ENCODE measurements around the gene NPR1.
"Not testable (repeated sequence)": the region's sequence is repeated elsewhere in the genome, so short reads cannot be mapped to it uniquely, and the experiment has no call there.

NPR1 gene

DNA sequence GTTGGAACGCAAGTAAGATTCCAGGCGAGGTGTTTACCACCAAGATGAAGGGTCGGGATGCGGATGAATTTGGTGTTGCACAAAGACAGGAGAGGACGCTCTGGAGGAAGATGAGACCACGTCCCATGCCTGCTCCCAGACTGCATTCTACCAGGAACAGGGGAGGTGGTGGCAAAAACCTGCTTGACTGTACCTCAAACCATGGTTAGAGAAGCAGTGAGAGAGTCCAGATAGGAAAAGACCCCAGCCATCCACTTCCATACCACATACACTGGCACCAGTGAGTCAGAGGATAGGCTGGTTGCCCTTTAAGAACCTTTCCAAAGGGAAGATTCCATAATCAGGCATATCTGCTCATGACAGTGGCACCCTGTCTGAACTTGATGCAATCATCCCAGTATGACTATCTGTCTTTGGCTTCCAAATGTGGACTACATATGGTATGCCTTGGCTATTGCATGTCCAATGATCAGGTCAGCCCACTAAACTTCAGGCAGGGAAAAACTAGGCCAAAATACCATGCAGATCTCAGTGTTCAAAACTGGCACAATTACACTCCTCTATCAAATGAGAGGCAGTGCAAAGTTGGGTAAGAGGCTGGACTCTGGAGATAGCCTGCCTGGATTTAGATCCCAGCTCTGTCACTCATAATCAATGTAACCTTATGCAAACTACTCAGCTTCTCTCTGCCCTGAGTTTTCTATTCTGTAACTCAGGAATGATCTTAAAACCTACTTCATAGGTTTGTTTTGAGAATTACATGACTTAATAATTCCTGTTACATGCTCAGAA is 20.6 kb downstream of the NPR1 start:
- Histone ChIP-seq H3K27ac (ENCODE audit: low read length) (peak overlapping the region; percentile 10), H3K4me3 (ENCODE audit: low read depth in 1 of 2, low read length in 2 of 2) (no peak overlapping the region), H3K9me3 (ENCODE audit: control insufficient read depth in 1 of 2, low read length in 2 of 2) (no peaks in the 10 kb centered on the region), H3K4me1 (ENCODE audit: control insufficient read depth in 1 of 2, insufficient read depth in 2 of 2, low read length in 2 of 2) (peaks cover 8 to 15% of the 10 kb centered on the region in 2 donors), H3K36me3 (ENCODE audit: control insufficient read depth in 1 of 2, insufficient read depth in 2 of 2, low read length in 2 of 2) (no peaks in the 10 kb centered on the region), H3K27me3 (ENCODE audit: low read depth, low read length) (no peaks in the 10 kb centered on the region)

DNA sequence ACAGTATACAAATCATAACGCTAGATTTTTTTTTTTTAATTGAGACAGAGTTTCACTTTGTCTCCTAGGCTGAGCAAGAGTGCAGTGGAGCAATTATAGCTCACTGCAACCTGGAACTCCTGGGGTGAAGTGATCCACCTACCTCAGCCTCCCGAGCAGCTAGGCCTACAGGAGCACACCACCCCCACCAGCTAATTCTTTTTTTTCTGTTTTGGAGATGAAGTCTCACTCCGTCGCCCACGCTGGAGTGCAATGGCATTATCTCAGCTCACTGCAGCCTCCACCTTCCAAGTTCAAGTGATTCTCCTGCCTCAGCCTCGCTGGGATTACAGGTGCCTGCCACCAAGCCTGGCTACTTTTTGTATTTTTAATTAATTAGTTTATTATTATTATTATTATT is 21.3 kb downstream of the NPR1 start:
- no peak overlapping the region for H3K4me3 ChIP-seq (ENCODE audit: low read depth in 1 of 2, low read length in 2 of 2)
- no peak overlapping the region for H3K27ac ChIP-seq (ENCODE audit: low read length)

GRCh38 chr1:153705484-153705883 is 27.0 kb downstream of the NPR1 start:
- no peaks in the 10 kb centered on the region for H3K36me3 ChIP-seq (ENCODE audit: control insufficient read depth in 1 of 2, insufficient read depth in 2 of 2, low read length in 2 of 2)
- H3K27me3 ChIP-seq (ENCODE audit: low read depth, low read length), result no peaks in the 10 kb centered on the region
- H3K4me1 ChIP-seq (ENCODE audit: control insufficient read depth in 1 of 2, insufficient read depth in 2 of 2, low read length in 2 of 2), result no peaks in the 10 kb centered on the region
- no peak overlapping the region for H3K4me3 ChIP-seq (ENCODE audit: low read depth in 1 of 2, low read length in 2 of 2)
- H3K9me3 ChIP-seq (ENCODE audit: control insufficient read depth in 1 of 2, low read length in 2 of 2), result no peaks in the 10 kb centered on the region
- H3K27ac ChIP-seq (ENCODE audit: low read length), result no peak overlapping the region

More for the DNA sequence above, 21.3 kb downstream of the NPR1 start:
- H3K27me3 ChIP-seq (ENCODE audit: low read depth, low read length), result no peaks in the 10 kb centered on the region
- H3K36me3 ChIP-seq (ENCODE audit: control insufficient read depth in 1 of 2, insufficient read depth in 2 of 2, low read length in 2 of 2), result no peaks in the 10 kb centered on the region
- H3K4me1 ChIP-seq (ENCODE audit: control insufficient read depth in 1 of 2, insufficient read depth in 2 of 2, low read length in 2 of 2), result peaks cover 8 to 15% of the 10 kb centered on the region in 2 donors
- H3K9me3 ChIP-seq (ENCODE audit: control insufficient read depth in 1 of 2, low read length in 2 of 2), result no peaks in the 10 kb centered on the region

DNA sequence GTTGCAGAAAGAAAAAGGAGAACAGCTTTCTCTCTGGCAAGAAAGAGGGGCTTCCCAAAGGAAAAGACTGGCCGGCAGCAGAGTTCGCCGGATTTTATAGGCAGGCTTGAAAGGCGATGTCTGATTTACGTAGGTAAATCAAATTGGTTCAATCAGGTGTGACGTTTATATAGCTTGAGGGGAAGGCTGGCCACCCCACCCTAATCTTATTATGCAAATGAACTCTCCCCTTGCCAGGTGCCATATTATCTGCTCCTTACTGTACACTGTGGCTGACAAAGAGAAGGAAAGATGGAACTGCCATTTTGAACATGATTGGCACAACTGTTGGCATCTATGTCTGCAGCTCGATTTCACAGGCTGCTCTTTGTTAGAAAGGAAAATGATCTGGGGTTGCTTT is 32.5 kb downstream of the NPR1 start:
- Histone ChIP-seq H3K36me3 (ENCODE audit: control insufficient read depth in 1 of 2, insufficient read depth in 2 of 2, low read length in 2 of 2) (no peaks in the 10 kb centered on the region), H3K9me3 (ENCODE audit: control insufficient read depth in 1 of 2, low read length in 2 of 2) (no peaks in the 10 kb centered on the region), H3K4me3 (ENCODE audit: low read depth in 1 of 2, low read length in 2 of 2) (no peak overlapping the region), H3K27ac (ENCODE audit: low read length) (no peak overlapping the region), H3K27me3 (ENCODE audit: low read depth, low read length) (no peaks in the 10 kb centered on the region), H3K4me1 (ENCODE audit: control insufficient read depth in 1 of 2, insufficient read depth in 2 of 2, low read length in 2 of 2) (no peaks in the 10 kb centered on the region)

DNA sequence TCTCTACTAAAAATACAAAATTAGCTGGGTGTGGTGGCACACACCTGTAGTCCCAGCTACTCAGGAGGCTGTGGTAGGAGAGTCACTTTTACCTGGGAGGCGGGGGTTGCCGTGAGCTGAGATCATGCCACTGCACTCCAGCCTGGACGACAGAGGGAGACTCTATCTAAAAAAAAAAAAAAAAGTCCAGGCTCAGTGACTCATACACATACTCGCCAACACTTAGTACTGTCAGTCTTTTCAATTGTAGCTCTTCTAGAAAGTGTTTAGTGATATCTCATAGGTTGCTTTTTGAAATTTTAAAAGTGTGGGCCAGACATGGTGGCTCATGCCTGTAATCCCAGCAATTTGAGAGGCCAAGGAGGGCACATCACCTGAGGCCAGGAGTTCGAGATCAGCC is 37.7 kb downstream of the NPR1 start:
- H3K4me1 ChIP-seq (ENCODE audit: control insufficient read depth in 1 of 2, insufficient read depth in 2 of 2, low read length in 2 of 2); H3K9me3 ChIP-seq (ENCODE audit: control insufficient read depth in 1 of 2, low read length in 2 of 2); H3K36me3 ChIP-seq (ENCODE audit: control insufficient read depth in 1 of 2, insufficient read depth in 2 of 2, low read length in 2 of 2); H3K4me3 ChIP-seq (ENCODE audit: low read depth in 1 of 2, low read length in 2 of 2); H3K27ac ChIP-seq (ENCODE audit: low read length); H3K27me3 ChIP-seq (ENCODE audit: low read depth, low read length): not testable (repeated sequence)

GRCh38 chr1:153717330-153717729 is 38.8 kb downstream of the NPR1 start:
- Histone ChIP-seq H3K27ac (ENCODE audit: low read length) (no peak overlapping the region), H3K27me3 (ENCODE audit: low read depth, low read length) (no peaks in the 10 kb centered on the region), H3K4me1 (ENCODE audit: control insufficient read depth in 1 of 2, insufficient read depth in 2 of 2, low read length in 2 of 2) (no peaks in the 10 kb centered on the region), H3K9me3 (ENCODE audit: control insufficient read depth in 1 of 2, low read length in 2 of 2) (no peaks in the 10 kb centered on the region), H3K4me3 (ENCODE audit: low read depth in 1 of 2, low read length in 2 of 2) (no peak overlapping the region), H3K36me3 (ENCODE audit: control insufficient read depth in 1 of 2, insufficient read depth in 2 of 2, low read length in 2 of 2) (no peaks in the 10 kb centered on the region)

GRCh38 chr1:153723687-153724086 is 45.2 kb downstream of the NPR1 start:
- Histone ChIP-seq H3K4me1 (ENCODE audit: control insufficient read depth in 1 of 2, insufficient read depth in 2 of 2, low read length in 2 of 2) (no peaks in the 10 kb centered on the region), H3K9me3 (ENCODE audit: control insufficient read depth in 1 of 2, low read length in 2 of 2) (no peaks in the 10 kb centered on the region), H3K36me3 (ENCODE audit: control insufficient read depth in 1 of 2, insufficient read depth in 2 of 2, low read length in 2 of 2) (peaks cover 0 to 3% of the 10 kb centered on the region in 2 donors), H3K27me3 (ENCODE audit: low read depth, low read length) (no peaks in the 10 kb centered on the region), H3K4me3 (ENCODE audit: low read depth in 1 of 2, low read length in 2 of 2) (no peak overlapping the region), H3K27ac (ENCODE audit: low read length) (no peak overlapping the region)

DNA sequence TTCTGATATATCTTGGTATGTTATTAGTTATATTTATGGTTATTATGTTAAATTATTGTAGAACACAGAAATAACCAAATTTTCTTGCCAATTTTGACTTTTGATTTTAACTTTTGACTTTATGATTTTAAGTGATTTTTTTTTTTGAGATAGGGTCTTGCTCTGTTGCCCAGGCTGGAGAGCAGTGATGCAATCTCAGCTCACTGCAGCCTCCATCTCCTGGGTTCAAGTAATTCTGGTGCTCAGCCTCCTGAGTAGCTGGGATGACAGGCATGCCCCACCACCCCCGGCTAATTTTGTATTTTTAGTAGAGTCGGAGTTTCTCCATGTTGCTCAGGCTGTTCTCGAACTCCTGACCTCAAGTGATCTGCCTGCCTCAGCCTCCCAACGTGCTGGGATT is 46.1 kb downstream of the NPR1 start:
- H3K36me3 ChIP-seq (ENCODE audit: control insufficient read depth in 1 of 2, insufficient read depth in 2 of 2, low read length in 2 of 2); H3K27ac ChIP-seq (ENCODE audit: low read length); H3K4me3 ChIP-seq (ENCODE audit: low read depth in 1 of 2, low read length in 2 of 2): not testable (repeated sequence)

GRCh38 chr1:153727463-153728304 is 49.2 kb downstream of the NPR1 start, which contains the start of gene INTS3:
INTS3 (plus strand) TSS chr1:153728050; CDS start chr1:153728635, 585 bp downstream.
- Histone ChIP-seq H3K9me3 (ENCODE audit: control insufficient read depth in 1 of 2, low read length in 2 of 2) (no peaks in the 10 kb centered on the region), H3K27ac (ENCODE audit: low read length) (peak within 1 kb of the TSS; percentile 99), H3K4me1 (ENCODE audit: control insufficient read depth in 1 of 2, insufficient read depth in 2 of 2, low read length in 2 of 2) (peaks cover 0 to 15% of the 10 kb centered on the region in 2 donors), H3K4me3 (ENCODE audit: low read depth in 1 of 2, low read length in 2 of 2) (peak within 1 kb of the TSS; percentile 87 to 95), H3K36me3 (ENCODE audit: control insufficient read depth in 1 of 2, insufficient read depth in 2 of 2, low read length in 2 of 2) (peaks cover 3 to 6% of the 10 kb centered on the region in 2 donors), H3K27me3 (ENCODE audit: low read depth, low read length) (no peaks in the 10 kb centered on the region)

More for the DNA sequence above, 46.1 kb downstream of the NPR1 start:
- not testable (repeated sequence) for H3K4me1 ChIP-seq (ENCODE audit: control insufficient read depth in 1 of 2, insufficient read depth in 2 of 2, low read length in 2 of 2); H3K27me3 ChIP-seq (ENCODE audit: low read depth, low read length); H3K9me3 ChIP-seq (ENCODE audit: control insufficient read depth in 1 of 2, low read length in 2 of 2)

DNA sequence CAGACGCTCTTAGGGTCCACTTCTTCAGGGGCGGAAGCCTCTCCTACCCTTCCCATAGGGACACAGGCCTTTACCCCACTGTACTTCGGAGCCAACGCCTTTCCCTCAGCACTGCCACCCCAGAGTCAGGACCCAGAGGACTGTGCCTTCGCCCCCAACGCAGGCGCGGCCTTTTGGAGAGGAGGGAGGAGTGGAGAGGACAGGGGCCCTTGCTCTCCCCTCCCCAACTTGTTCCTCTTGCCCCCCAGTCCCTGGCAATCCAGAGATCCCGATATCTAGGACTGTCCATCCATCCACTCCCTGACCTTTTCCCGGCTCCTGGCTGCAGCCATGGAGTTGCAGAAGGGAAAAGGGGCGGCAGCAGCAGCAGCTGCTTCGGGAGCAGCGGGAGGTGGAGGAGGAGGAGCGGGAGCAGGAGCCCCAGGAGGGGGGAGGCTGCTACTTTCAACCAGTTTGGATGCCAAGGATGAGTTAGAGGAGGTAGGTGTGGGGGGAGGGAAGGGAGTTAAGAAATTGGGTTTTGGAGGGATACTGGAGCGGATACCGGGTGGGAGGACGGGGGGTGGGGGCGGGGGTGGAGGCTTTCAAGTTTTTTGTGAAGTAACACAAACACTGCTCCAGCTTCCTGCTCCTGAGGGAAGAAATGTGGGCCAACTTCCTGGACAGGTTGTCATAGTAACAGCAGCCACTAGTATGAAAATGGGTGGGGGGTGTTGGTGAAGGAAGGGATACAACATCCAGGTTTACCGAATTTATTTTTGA is 50.0 kb downstream of the NPR1 start:
- H3K27me3 ChIP-seq (ENCODE audit: low read depth, low read length), result no peaks in the 10 kb centered on the region
- peaks cover 3 to 6% of the 10 kb centered on the region in 2 donors for H3K36me3 ChIP-seq (ENCODE audit: control insufficient read depth in 1 of 2, insufficient read depth in 2 of 2, low read length in 2 of 2)
- peak overlapping the region; percentile 99 for H3K27ac ChIP-seq (ENCODE audit: low read length)
- no peaks in the 10 kb centered on the region for H3K9me3 ChIP-seq (ENCODE audit: control insufficient read depth in 1 of 2, low read length in 2 of 2)
- peak overlapping the region; percentile 87 to 95 for H3K4me3 ChIP-seq (ENCODE audit: low read depth in 1 of 2, low read length in 2 of 2)
- H3K4me1 ChIP-seq (ENCODE audit: control insufficient read depth in 1 of 2, insufficient read depth in 2 of 2, low read length in 2 of 2), result peaks cover 0 to 16% of the 10 kb centered on the region in 2 donors

- H3K9me3 ChIP-seq (ENCODE audit: control insufficient read depth in 1 of 2, low read length in 2 of 2), result no peaks in the 10 kb centered on the region
- H3K27ac ChIP-seq (ENCODE audit: low read length), result peak overlapping the region; percentile 52
- H3K4me1 ChIP-seq (ENCODE audit: control insufficient read depth in 1 of 2, insufficient read depth in 2 of 2, low read length in 2 of 2), result peaks cover 0 to 34% of the 10 kb centered on the region in 2 donors
- H3K4me3 ChIP-seq (ENCODE audit: low read depth in 1 of 2, low read length in 2 of 2), result no peak overlapping the region
- H3K36me3 ChIP-seq (ENCODE audit: control insufficient read depth in 1 of 2, insufficient read depth in 2 of 2, low read length in 2 of 2), result peaks cover 3 to 6% of the 10 kb centered on the region in 2 donors
- H3K27me3 ChIP-seq (ENCODE audit: low read depth, low read length), result no peaks in the 10 kb centered on the region
Measured at GRCh38 chr1:153730468-153730988, 52.0 kb downstream of the NPR1 start.

Data from muscle layer of duodenum (tissue), 2 donors.